NCI-H345 treated with DMSO at 0.1 percent for 48 hours (cell line): ENCODE data around the gene DHPS.
"Not testable (repeated sequence)": the region's sequence is repeated elsewhere in the genome, so short reads cannot be mapped to it uniquely, and the experiment has no call there.

Source experiments
- DNase-seq: peaks from one replicate; lab custom pipeline; 2025; ENCODE audit not compliant: unreplicated experiment; lab: John Stamatoyannopoulos, UW

Gene DHPS

GRCh38 chr19:12681074-12681987 is at the start of gene DHPS:
TSS of gene DHPS (minus strand) at chr19:12681880. CDS start at chr19:12681766, 114 bp downstream.
- peak; percentile 63 for DNase-seq

- no peak for DNase-seq
These were observed 49.7 kb upstream of the DHPS start for GRCh38 chr19:12731337-12731736.

GRCh38 chr19:12730064-12730463 is 48.4 kb upstream of the DHPS start:
- no peak for DNase-seq

- no peak for DNase-seq
These were observed 46.2 kb upstream of the DHPS start for GRCh38 chr19:12727745-12728433.

DNA sequence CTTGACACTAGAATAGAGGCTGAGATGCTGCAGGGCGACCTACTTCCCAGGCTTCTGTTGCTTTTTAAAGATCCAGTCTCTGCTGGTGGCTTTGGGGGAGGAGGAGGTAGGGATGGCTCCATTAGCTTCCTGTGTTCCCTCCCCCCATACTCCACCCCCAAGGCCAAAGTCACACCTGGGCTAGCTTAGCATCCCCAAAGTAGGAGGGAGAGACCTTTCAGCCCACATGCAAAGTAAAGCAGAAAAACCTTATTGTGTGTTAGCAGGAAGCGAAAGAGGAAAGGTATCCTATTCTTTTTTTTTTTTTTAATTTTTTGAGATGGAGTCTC is 45.3 kb upstream of the DHPS start:
- DNase-seq, result no peak

GRCh38 chr19:12725612-12726011 is 43.9 kb upstream of the DHPS start:
- not testable (repeated sequence) for DNase-seq

DNA sequence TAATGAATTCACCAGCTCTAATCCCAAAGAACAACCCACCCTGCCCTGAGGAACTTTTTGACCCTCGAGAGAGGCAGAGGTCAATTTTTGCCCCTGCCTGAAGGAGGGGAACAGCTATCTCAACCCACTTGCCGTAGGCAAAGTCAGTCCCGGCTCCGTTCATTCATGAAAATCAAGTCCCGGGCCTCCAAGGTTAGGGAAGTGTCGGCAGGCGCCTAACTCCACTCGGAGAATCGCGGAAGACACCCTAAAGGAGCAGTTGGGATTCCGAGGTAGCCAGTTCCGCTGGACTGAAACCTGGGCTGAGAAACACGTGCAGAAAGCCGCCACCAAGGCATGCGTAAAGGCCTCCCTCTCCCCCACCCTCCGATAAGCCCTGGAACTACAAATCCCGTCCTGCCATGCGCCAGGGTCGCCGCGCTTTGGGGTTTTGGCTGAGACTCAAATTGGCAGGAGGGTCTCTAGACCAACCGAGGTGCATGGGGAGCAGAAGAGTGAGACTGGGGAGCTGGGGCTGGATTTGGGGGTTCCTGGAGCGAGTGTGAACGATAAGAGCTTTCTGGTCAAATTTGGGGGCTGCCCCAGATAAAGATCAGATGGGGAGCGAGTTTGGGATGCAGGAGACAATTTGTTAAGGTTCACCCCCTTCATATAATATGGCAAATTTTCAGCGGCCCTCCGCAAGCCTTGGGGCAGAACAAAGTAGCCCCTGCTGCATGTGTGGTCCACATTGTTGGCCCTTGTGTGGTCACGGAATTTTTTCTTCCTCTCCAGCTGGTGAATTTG is 42.2 kb upstream of the DHPS start, which contains the start of gene TNPO2:
Gene TNPO2, minus strand, starts transcription at position 292 of the 786 bp plus-strand sequence. CDS start 2,955 bp downstream, outside the sequence.
- DNase-seq, result peak; percentile 5

- no peak for DNase-seq
These were observed 41.6 kb upstream of the DHPS start for GRCh38 chr19:12723381-12723640.

- DNase-seq, result peak; percentile 39
These were observed 41.1 kb upstream of the DHPS start for GRCh38 chr19:12722566-12723380.

- no peak for DNase-seq
These were observed 40.2 kb upstream of the DHPS start for GRCh38 chr19:12721656-12722565.

GRCh38 chr19:12720851-12721655 is 39.4 kb upstream of the DHPS start:
- DNase-seq, result no peak

DNA sequence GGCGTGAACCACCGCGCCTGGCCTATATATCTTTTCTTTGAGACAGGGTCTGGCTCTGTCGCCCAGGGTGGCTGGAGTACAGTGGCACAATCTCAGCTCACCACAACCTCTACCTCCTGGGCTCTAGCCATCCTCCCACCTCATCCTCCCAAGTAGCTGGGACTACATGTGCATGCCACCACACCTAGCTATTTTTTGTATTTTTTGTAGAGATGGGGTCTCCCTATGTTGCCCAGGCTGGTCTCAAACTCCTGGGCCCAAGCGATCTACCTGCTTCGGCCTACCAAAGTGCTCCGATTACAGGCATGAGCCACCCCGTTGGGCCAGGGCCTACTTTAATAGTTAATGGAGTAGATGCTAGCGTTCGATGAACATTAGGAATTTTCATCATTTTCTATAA is 38.6 kb upstream of the DHPS start:
- DNase-seq, result no peak

GRCh38 chr19:12715929-12716328 is 34.2 kb upstream of the DHPS start:
- DNase-seq, result no peak

DNA sequence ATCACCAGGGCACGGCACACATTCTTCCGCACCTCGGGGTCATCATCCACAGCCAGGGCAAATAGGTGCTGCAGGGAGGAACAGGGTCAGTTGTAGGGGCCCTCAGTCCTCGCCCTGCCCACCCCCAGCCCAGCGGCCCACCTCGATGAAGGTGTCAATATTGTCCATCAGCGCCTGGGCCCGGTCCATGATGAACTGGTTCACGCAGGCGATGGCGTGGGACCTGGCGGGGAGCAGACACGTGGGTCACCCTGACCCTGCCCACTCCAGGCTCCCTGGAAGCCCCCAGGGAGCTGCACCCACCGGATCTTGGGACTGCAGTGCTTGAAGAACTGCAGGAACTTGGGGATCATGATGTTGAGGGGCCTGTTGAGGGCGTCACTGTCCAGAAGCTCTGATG is 33.4 kb upstream of the DHPS start:
- no peak for DNase-seq

DNA sequence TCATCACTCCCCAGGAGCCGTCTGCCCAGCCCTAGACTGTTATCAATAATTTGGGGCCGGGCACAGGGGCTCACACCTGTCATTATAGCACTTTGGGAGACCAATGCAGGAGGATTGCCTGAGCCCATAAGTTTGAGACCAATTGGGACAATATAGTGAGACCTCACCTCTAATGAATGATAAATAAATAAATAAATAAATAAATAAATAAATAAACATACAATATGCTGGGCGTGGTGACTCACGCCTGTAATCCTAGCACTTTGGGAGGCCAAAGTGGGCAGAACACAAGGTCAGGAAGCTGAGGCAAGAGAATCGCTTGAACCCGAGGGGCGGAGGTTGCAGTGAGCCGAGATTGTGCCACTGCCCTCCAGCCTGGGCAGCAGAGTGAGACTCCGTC is 31.6 kb upstream of the DHPS start:
- not testable (repeated sequence) for DNase-seq

DNA sequence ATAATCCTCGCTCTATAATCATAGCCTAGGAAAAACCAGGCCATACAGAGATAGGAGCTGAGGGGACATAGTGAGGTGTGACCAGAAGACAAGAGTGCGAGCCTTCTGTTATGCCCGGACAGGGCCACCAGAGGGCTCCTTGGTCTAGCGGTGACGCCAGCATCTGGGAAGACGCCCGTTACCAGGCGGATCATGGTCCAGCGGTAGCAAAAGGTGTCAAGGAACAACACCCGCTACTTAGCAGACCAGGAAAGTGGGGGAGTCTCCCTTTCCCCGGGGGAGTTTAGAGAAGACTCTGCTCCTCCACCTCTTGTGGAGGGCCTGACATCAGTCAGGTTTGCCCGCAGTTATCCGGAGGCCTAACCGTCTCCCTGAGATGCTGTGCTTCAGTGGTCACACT is 30.4 kb upstream of the DHPS start:
- DNase-seq, result not testable (repeated sequence)

GRCh38 chr19:12711187-12711586 is 29.5 kb upstream of the DHPS start:
- no peak for DNase-seq

DNA sequence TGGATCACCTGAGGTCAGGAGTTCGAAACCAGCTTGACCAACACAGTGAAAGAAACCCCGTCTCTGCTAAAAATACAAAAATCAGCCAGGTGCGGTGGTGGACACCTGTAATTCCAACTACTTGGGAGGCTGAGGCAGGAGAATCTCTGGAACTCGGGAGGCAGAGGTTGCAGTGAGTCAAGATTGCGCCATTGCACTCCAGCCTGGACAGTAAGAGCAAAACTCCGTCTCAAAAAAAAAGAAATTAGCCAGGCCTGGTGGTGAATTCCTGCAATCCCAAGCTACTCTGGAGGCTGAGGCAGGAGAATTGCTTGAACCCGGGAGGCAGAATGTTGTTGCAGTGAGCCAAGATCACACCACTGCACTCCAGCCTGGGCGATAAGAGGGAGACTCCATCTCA is 27.0 kb upstream of the DHPS start:
- DNase-seq, result no peak

DNA sequence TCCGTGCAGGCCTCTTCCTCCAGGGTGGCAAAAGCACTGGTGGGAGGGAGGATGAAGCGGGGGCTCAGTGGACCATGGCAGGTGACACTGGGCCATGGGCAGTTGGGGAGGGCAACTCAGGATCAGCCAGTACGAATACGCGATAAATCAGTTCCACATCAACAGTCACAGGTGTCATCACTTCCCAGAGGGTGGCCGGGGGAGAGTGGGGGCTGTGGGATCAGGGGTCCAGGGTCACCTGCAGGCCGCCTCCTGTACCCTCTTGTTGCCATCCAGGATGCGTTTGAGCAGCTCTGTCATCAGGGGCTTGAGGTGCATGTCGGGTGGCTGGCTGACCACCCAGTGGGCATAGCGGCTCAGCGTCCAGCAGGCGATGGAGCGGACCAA is 24.6 kb upstream of the DHPS start:
- DNase-seq, result no peak
